ENCODE results near the gene GLOD4.

GRCh38 chr17:737561-738113, 44.4 kb downstream of the GLOD4 start:
- TF ChIP-seq CTCF (IDR thresholded peaks at IDR 0.05; ENCODE audit: poor library complexity) = no peak
- TF ChIP-seq EZH2 (IDR thresholded peaks at IDR 0.05; ENCODE audit: borderline replicate concordance) = no peak
